Caco-2 (cell line): ENCODE results near the gene PCDH15. TPM values are rescaled to one million over a fixed set of nuclear protein-coding genes. Genes with fewer than 3 reads are reported as not detected.

Experiments used
- BruUV-seq: library from RNA; stranded (reverse); fragments of 400-500 nt; replicated peaks from 2 replicates; lab custom pipeline; 2021; lab: Mats Ljungman, UMichigan
- CTCF ChIA-PET: fragments of 300-600 bp; sonication (Branson Sonifier 250); formaldehyde crosslinking; loops from one replicate; lab custom pipeline; 2022; ENCODE audit warnings: antibody characterized with exemption; lab: Charles Lee
- POLR2A ChIA-PET: fragments of 300-600 bp; sonication (Branson Sonifier 250); formaldehyde crosslinking; loops from one replicate; lab custom pipeline; 2022; ENCODE audit warnings: antibody characterized with exemption; lab: Charles Lee
- DNase-seq, 2 experiments: peaks; one replicate each; pipeline versions ENCODE4 v3.0.0 to v3.0.0-alpha.2; 2020 to 2022
- H3K27me3 ChIP-seq: replicated peaks from 2 replicates; pipeline ENCODE4 v1.6.0; 2011; ENCODE audit warnings: low read length; ENCODE audit not compliant: control insufficient read depth, insufficient read depth
- H3K36me3 ChIP-seq: 2 replicates; pipeline ENCODE4 v1.5.1; 2011; ENCODE audit warnings: low read length; ENCODE audit not compliant: control insufficient read depth, insufficient read depth
- H3K4me1 ChIP-seq: fragments of 250-450 bp; sonication (Bioruptor Pico); 2 replicates; pipeline ENCODE4 v1.5.1; 2020; ENCODE audit warnings: mild to moderate bottlenecking
- H3K4me3 ChIP-seq: 2 replicates; pipeline ENCODE4 v1.5.1; 2011; ENCODE audit warnings: low read depth, mild to moderate bottlenecking, control low read depth, low read length
- H3K9me3 ChIP-seq: fragments of 250-450 bp; sonication (Bioruptor Pico); 2 replicates; pipeline ENCODE4 v1.5.1; 2020; ENCODE audit warnings: mild to moderate bottlenecking, moderate library complexity
- H3K27ac Mint-ChIP-seq: one replicate; pipeline ENCODE4 v1.8.0; 2022; ENCODE audit warnings: mixed read lengths; ENCODE audit not compliant: unreplicated experiment
- H3K27me3 Mint-ChIP-seq: one replicate; pipeline ENCODE4 v1.8.0; 2022; ENCODE audit warnings: mixed read lengths; ENCODE audit not compliant: insufficient read depth, unreplicated experiment
- H3K36me3 Mint-ChIP-seq: one replicate; pipeline ENCODE4 v1.8.0; 2022; ENCODE audit warnings: mild to moderate bottlenecking, mixed read lengths; ENCODE audit not compliant: insufficient read depth, unreplicated experiment
- H3K4me1 Mint-ChIP-seq: one replicate; pipeline ENCODE4 v1.8.0; 2022; ENCODE audit warnings: low read depth, mixed read lengths; ENCODE audit not compliant: unreplicated experiment
- H3K4me3 Mint-ChIP-seq: one replicate; pipeline ENCODE4 v1.8.0; 2022; ENCODE audit warnings: mild to moderate bottlenecking, moderate library complexity, mixed read lengths; ENCODE audit not compliant: unreplicated experiment
- H3K9me3 Mint-ChIP-seq: one replicate; pipeline ENCODE4 v1.8.0; 2022; ENCODE audit warnings: mixed read lengths; ENCODE audit not compliant: unreplicated experiment
- CTCF ChIP-seq, 2 experiments: fragments of 200-600 bp in 1 of 2; IDR thresholded peaks; 1 replicate in 1 of 2; 2 replicates in 1 of 2; pipeline versions ENCODE4 v1.5.1 to v1.8.0; 2011 to 2022; ENCODE audit warnings: antibody characterized with exemption in 1 of 2, control low read depth in 1 of 2, inconsistent platforms in 1 of 2, low read depth in 1 of 2, low read length in 1 of 2, mild to moderate bottlenecking in 1 of 2, moderate library complexity in 1 of 2; ENCODE audit not compliant: insufficient read depth in 1 of 2, severe bottlenecking in 1 of 2, unreplicated experiment in 1 of 2
- intact Hi-C: fragments of 100-400 bp; cut with micrococcal nuclease; formaldehyde crosslinking; loops from one replicate; pipeline ENCODE4 v1.10.0; 2022; ENCODE audit not compliant: unreplicated experiment
- total RNA-seq: library from RNA; stranded (reverse); gene quantifications from 2 replicates; pipeline ENCODE4 v1.2.3, GENCODE V29; 2022

PCDH15 gene
- total RNA-seq, 1 experiment from 2014 or later = 0.02 TPM

DNA sequence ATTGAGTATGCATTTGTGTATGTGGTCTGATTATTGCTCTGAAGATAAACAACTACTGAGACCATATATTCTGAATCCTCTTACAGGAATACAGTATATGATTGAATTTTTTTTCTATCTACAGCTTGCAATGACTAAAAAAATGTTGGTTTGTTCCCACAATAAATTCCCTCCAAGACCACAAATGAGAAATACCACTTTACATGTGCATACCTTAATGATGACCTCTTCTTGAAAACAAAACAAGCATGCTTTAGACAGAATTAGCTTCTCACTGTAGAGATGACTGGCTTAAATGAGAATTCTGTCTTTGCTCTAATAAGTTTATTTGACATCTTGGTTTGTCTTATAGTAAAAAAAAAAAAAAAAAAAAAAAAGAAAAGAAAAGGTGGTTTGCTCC is 241.5 kb downstream of the PCDH15 start:
- Mint-ChIP-seq H3K9me3 (no peaks in the 10 kb centered on the region), H3K36me3 (no peaks in the 10 kb centered on the region), H3K27ac (no peak overlapping the region), H3K4me3 (no peak overlapping the region), H3K4me1 (no peaks in the 10 kb centered on the region), H3K27me3 (no peaks in the 10 kb centered on the region)
- ChIA-PET POLR2A (no interaction called here), CTCF (no interaction called here)
- BruUV-seq = no TSS peak
- intact Hi-C loops = no loop called here
- Histone ChIP-seq H3K4me3 (no peak overlapping the region), H3K9me3 (no peaks in the 10 kb centered on the region; the same call in 1 of the 2 replicates), H3K27me3 (no peaks in the 10 kb centered on the region), H3K36me3 (no peaks in the 10 kb centered on the region), H3K4me1 (no peaks in the 10 kb centered on the region)
- DNase-seq = no peak
- TF ChIP-seq CTCF (IDR thresholded peaks at IDR 0.05; ENCODE audit: insufficient read depth in 1 of 2, low read depth in 1 of 2, low read length in 1 of 2, severe bottlenecking in 1 of 2, unreplicated experiment in 1 of 2) = no peak

GRCh38 chr10:54554028-54554427 is 247.0 kb downstream of the PCDH15 start:
- intact Hi-C loops = no loop called here
- BruUV-seq = no TSS peak
- H3K27me3 ChIP-seq = no peaks in the 10 kb centered on the region

GRCh38 chr10:54550016-54550415 is 251.0 kb downstream of the PCDH15 start:
- TF ChIP-seq CTCF (IDR thresholded peaks at IDR 0.05; ENCODE audit: insufficient read depth in 1 of 2, low read depth in 1 of 2, low read length in 1 of 2, severe bottlenecking in 1 of 2, unreplicated experiment in 1 of 2) = no peak
- BruUV-seq = no TSS peak
- H3K27me3 ChIP-seq = no peaks in the 10 kb centered on the region
- H3K36me3 ChIP-seq = no peaks in the 10 kb centered on the region
- DNase-seq = no peak
- no peaks in the 10 kb centered on the region for H3K9me3 ChIP-seq
- ChIA-PET POLR2A (no interaction called here), CTCF (no interaction called here)
- Mint-ChIP-seq H3K27ac (no peak overlapping the region), H3K4me3 (no peak overlapping the region), H3K4me1 (no peaks in the 10 kb centered on the region), H3K9me3 (no peaks in the 10 kb centered on the region), H3K27me3 (no peaks in the 10 kb centered on the region), H3K36me3 (no peaks in the 10 kb centered on the region)
- H3K4me1 ChIP-seq = no peaks in the 10 kb centered on the region
- no peak overlapping the region for H3K4me3 ChIP-seq
- intact Hi-C loops = no loop called here

More at GRCh38 chr10:54554028-54554427, 247.0 kb downstream of the PCDH15 start:
- no peaks in the 10 kb centered on the region for H3K4me1 ChIP-seq
- no peaks in the 10 kb centered on the region for H3K36me3 Mint-ChIP-seq
- no peak overlapping the region for H3K4me3 Mint-ChIP-seq
- no peak for DNase-seq
- CTCF ChIA-PET = no interaction called here
- no peaks in the 10 kb centered on the region for H3K27me3 Mint-ChIP-seq
- no peaks in the 10 kb centered on the region for H3K4me1 Mint-ChIP-seq
- no peak overlapping the region for H3K4me3 ChIP-seq
- H3K9me3 Mint-ChIP-seq = no peaks in the 10 kb centered on the region
- no peak overlapping the region for H3K27ac Mint-ChIP-seq
- H3K9me3 ChIP-seq = no peaks in the 10 kb centered on the region
- TF ChIP-seq CTCF (IDR thresholded peaks at IDR 0.05; ENCODE audit: insufficient read depth in 1 of 2, low read depth in 1 of 2, low read length in 1 of 2, severe bottlenecking in 1 of 2, unreplicated experiment in 1 of 2) = no peak
- POLR2A ChIA-PET = no interaction called here
- no peaks in the 10 kb centered on the region for H3K36me3 ChIP-seq
